ENCODE results near the gene IDUA. TPM values are rescaled to one million over a fixed set of nuclear protein-coding genes. Genes with fewer than 3 reads are reported as not detected.

IDUA gene
- total RNA-seq (2022; extraction: Qiagen RNA extraction; ENCODE audit: low read depth) = 8.7 to 14.1 TPM (median 12.7 TPM) in 5 replicates

GRCh38 chr4:986879-987623, at the start of gene IDUA:
TSS of gene IDUA (plus strand) at chr4:987044. CDS start at chr4:987085, 41 bp downstream.

GRCh38 chr4:973431-974397, 13.1 kb upstream of the IDUA start, which contains the start of gene DGKQ:
TSS of gene DGKQ (minus strand) at chr4:973569. CDS start at chr4:973482, 87 bp downstream.

GRCh38 chr4:993111-994029, 6.5 kb downstream of the IDUA start, which contains the start of gene SLC26A1:
TSS of gene SLC26A1 (minus strand) at chr4:993404. CDS start at chr4:991703, 1,701 bp downstream.

GRCh38 chr4:1011022-1011665, 24.3 kb downstream of the IDUA start, which contains the start of gene FGFRL1:
TSS of gene FGFRL1 (plus strand) at chr4:1011626. CDS start at chr4:1012486, 860 bp downstream.

Other genes starting within 250 kb of the IDUA start
- gene CPLX1, start 160.9 kb upstream of the IDUA start, total RNA-seq (2022; extraction: Qiagen RNA extraction; ENCODE audit: low read depth) = 0.24 to 0.68 TPM (median 0.55 TPM) in 5 replicates
- gene GAK, start 54.7 kb upstream of the IDUA start, total RNA-seq (2022; extraction: Qiagen RNA extraction; ENCODE audit: low read depth) = 30.2 to 54.0 TPM (median 45.7 TPM) in 5 replicates
- 8.5 to 12.1 TPM (median 9.8 TPM) in 5 replicates for gene TMEM175, start 54.6 kb upstream of the IDUA start, total RNA-seq (2022; extraction: Qiagen RNA extraction; ENCODE audit: low read depth)
- 4.9 to 8.2 TPM (median 6.9 TPM) in 5 replicates for gene DGKQ, start 13.5 kb upstream of the IDUA start, total RNA-seq (2022; extraction: Qiagen RNA extraction; ENCODE audit: low read depth)
- 0.16 to 0.50 TPM (median 0.31 TPM) in 5 replicates for gene SLC26A1, start 6.4 kb downstream of the IDUA start, total RNA-seq (2022; extraction: Qiagen RNA extraction; ENCODE audit: low read depth)
- gene FGFRL1, start 24.6 kb downstream of the IDUA start, total RNA-seq (2022; extraction: Qiagen RNA extraction; ENCODE audit: low read depth) = 18.7 to 25.5 TPM (median 22.0 TPM) in 5 replicates
- gene RNF212, start 126.5 kb downstream of the IDUA start, total RNA-seq (2022; extraction: Qiagen RNA extraction; ENCODE audit: low read depth) = 1.9 to 2.8 TPM (median 2.7 TPM) in 5 replicates
- gene SPON2, start 185.5 kb downstream of the IDUA start, total RNA-seq (2022; extraction: Qiagen RNA extraction; ENCODE audit: low read depth) = 0.12 to 0.54 TPM (median 0.33 TPM) in 4 of 5 replicates, not detected in the other

Data from A549 treated with DMSO at 1 μM for 4 hours (cell line).